ENCODE data around the gene BCL11A.

GRCh38 chr2:60547841-60548240 lies 5.6 kb downstream of the BCL11A start:
- TF ChIP-seq POLR2A (IDR thresholded peaks at IDR 0.05; ENCODE audit: low read length) (no peak), GATA1 (IDR thresholded peaks at IDR 0.05; ENCODE audit: low read depth, low read length) (no peak)

Measured in erythroblast (primary cell).